ACC112 (cell line): ENCODE measurements around the gene NUB1.
A peak's percentile ranks its signal among the peaks of the same experiment; 100 is the strongest.

Experiments
- H2AFZ ChIP-seq: fragments of 200-600 bp; sonication (generic); one replicate; pipeline ENCODE4 v1.6.0; 2017; ENCODE audit warnings: antibody characterized with exemption, low read length; ENCODE audit not compliant: unreplicated experiment
- H3K27ac ChIP-seq: fragments of 200-600 bp; sonication (generic); 2 replicates; pipeline ENCODE4 v1.5.1; 2014; ENCODE audit warnings: low read depth, mild to moderate bottlenecking, antibody characterized with exemption, low read length, moderate library complexity
- H3K27me3 ChIP-seq: fragments of 200-600 bp; sonication (generic); 2 replicates; pipeline ENCODE4 v1.6.1; 2014; ENCODE audit warnings: mild to moderate bottlenecking, antibody characterized with exemption, low read length, moderate library complexity, mixed read lengths; ENCODE audit not compliant: insufficient read depth
- H3K36me3 ChIP-seq: fragments of 200-600 bp; sonication (generic); 2 replicates; pipeline ENCODE4 v1.6.1; 2016; ENCODE audit warnings: mild to moderate bottlenecking, antibody characterized with exemption, low read length, moderate library complexity, mixed read lengths; ENCODE audit not compliant: insufficient read depth
- H3K4me1 ChIP-seq: fragments of 200-600 bp; sonication (generic); one replicate; pipeline ENCODE4 v1.6.1; 2016; ENCODE audit warnings: low read length, mixed read lengths; ENCODE audit not compliant: insufficient read depth, unreplicated experiment, control insufficient read depth
- H3K4me3 ChIP-seq: fragments of 200-600 bp; sonication (generic); 2 replicates; pipeline ENCODE4 v1.5.1; 2014; ENCODE audit warnings: mild to moderate bottlenecking, low read depth, low read length
- H3K79me2 ChIP-seq: fragments of 200-600 bp; sonication (generic); one replicate; pipeline ENCODE4 v1.6.0; 2016; ENCODE audit warnings: low read length; ENCODE audit not compliant: control insufficient read depth, unreplicated experiment, insufficient read depth

Gene NUB1

DNA sequence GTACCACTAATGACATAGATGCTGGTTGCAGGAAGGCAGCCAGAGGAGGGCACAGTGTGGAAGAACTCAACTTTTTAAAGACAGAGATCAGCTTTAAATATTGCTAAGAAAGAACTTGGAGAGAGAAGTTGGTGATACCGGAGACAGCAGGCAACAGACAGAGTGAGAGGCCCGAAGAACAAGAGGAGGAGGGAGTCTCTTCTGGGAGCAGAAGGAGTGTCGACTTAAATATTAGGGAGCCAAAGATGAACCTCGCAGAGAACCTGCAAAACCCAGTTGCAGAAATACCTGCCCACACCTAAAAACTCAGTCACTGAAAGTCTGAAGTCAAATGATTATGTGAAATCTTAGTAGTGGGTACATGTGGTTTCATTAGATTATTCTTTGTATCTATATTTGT, 71.6 kb downstream of the NUB1 start:
- Histone ChIP-seq H3K79me2 (no peaks in the 10 kb centered on the region), H3K4me3 (no peak overlapping the region), H3K27ac (no peak overlapping the region), H3K4me1 (no peaks in the 10 kb centered on the region), H3K27me3 (peaks cover 58% of the 10 kb centered on the region), H3K36me3 (no peaks in the 10 kb centered on the region), H2AFZ (no peak overlapping the region)

DNA sequence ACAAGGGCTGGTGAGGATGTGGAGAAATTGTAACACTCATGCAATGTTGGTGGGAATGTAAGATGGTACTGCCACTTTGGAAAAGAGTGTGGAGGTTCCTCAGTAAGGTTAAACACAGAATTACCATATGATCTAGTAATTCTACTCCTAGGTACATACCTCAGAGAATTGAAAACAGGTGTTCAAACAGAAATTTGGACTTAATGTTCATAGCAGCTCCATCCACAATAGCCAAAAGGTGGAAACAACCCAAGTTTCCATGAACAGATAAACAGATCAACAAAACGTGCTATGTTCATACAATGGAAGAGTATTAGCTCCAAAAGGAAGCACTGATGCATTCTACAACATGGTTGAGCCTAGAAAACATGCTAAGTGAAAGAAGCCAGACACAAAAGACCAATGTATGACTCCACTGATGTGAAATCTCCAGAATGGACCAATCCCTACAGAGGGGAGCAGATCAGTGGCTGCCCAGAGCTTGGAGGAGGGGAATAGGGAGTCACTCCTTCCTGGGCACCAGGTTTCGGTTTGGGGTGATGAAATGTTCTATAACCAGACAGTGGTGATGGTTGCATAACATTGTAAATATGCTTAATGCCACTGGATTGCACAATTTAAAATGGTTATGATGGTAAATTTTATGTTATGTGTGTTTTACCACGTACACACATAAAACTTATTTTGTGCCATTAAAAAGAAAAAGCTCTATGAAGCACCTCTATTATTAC, 73.9 kb downstream of the NUB1 start:
- Histone ChIP-seq H3K27ac (no peak overlapping the region), H2AFZ (no peak overlapping the region), H3K79me2 (no peaks in the 10 kb centered on the region), H3K36me3 (no peaks in the 10 kb centered on the region), H3K4me1 (no peaks in the 10 kb centered on the region), H3K4me3 (no peak overlapping the region), H3K27me3 (peaks cover 36% of the 10 kb centered on the region)

DNA sequence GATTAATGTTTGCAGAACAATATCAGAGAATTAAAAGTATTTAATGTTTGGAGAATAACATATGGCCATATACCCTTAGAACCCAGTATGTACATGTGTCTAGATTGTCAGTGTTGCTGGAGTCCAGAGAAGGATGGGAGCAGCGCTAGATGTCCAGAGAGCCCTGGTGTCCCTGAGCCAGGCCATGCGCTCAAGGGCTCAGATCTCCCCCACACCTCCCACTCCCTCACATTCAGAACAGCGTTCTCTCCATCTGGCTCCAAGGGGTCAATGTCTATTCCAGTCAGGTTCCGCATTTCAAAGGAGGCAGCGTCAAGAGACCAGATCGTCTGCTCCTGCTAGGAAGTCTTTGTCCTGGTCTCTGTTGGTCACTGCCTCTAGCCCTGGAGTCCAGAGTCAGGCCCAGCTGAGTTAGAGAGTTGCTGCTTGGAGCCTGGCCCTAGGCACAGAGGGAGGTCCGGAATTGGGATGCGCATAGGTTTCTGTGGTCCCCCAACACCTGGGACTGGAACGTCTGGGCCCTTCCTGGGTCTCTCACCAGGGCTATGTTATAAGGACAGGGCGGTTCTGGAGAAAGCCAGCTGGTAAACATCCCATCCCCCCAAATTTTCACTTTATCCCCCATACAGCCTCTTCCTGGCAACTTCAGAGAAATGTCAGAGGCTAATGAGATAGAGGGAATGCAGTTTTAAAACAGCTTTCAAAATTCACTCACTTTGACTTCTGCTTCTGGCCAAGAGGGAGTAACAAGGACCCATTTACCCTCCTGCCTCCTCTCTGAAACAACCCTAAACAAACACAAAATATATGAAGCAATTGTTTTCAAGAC, 74.7 kb downstream of the NUB1 start:
- H2AFZ ChIP-seq, result no peak overlapping the region
- H3K27me3 ChIP-seq, result peaks cover 28% of the 10 kb centered on the region
- no peaks in the 10 kb centered on the region for H3K36me3 ChIP-seq
- no peak overlapping the region for H3K4me3 ChIP-seq
- no peaks in the 10 kb centered on the region for H3K4me1 ChIP-seq
- H3K27ac ChIP-seq, result no peak overlapping the region
- H3K79me2 ChIP-seq, result no peaks in the 10 kb centered on the region

- no peak overlapping the region for H3K27ac ChIP-seq
- no peak overlapping the region for H2AFZ ChIP-seq
- H3K4me3 ChIP-seq, result no peak overlapping the region
- H3K79me2 ChIP-seq, result no peaks in the 10 kb centered on the region
- peaks cover 22% of the 10 kb centered on the region for H3K27me3 ChIP-seq
- no peaks in the 10 kb centered on the region for H3K36me3 ChIP-seq
- H3K4me1 ChIP-seq, result no peaks in the 10 kb centered on the region
Measured at GRCh38 chr7:151416941-151417315, 75.3 kb downstream of the NUB1 start.

GRCh38 chr7:151420144-151420543, 78.5 kb downstream of the NUB1 start:
- no peaks in the 10 kb centered on the region for H3K4me1 ChIP-seq
- no peak overlapping the region for H3K27ac ChIP-seq
- no peak overlapping the region for H3K4me3 ChIP-seq
- H3K79me2 ChIP-seq, result no peaks in the 10 kb centered on the region
- H3K36me3 ChIP-seq, result no peaks in the 10 kb centered on the region
- no peak overlapping the region for H2AFZ ChIP-seq
- H3K27me3 ChIP-seq, result peaks cover 9% of the 10 kb centered on the region; the same call in 1 of the 2 replicates

DNA sequence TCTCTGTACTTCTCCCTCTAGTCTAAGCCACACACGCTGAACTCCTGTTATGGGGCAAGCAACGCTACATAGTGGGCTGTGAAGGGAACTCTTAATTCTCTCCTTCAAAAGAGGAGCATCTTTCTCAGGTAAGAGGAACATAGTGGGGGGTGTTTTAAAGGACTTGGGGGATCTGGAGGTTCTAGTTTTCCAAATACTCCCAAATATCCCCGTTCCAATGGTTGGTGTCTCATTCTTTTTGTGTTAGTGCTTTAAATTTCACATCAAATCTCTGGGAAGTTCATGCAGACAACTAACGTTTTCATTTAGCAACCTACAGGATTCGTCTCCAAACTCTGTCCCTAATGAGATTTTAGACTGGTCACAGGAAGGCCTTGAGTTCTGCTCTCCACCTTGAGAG, 80.6 kb downstream of the NUB1 start:
- no peaks in the 10 kb centered on the region for H3K79me2 ChIP-seq
- no peaks in the 10 kb centered on the region for H3K36me3 ChIP-seq

DNA sequence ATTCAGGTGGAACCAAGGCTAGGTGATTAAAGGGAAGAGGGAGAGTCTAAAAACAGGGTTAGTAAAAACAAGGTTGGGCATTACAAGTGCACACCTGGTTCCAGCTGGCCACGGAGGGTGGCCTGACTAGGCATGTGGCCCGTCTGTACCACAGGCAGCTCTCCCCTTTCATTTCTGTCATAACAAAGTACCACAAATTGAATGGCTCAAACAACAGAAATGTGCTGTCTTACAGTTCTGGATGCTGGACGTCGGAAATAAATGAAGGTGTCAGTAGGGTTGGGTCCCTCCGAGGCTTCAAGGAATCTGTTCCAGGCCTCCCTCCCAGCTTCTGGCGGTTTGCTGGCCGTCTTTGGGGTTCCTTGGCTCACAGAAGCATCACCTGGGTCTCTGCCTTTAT, 81.6 kb downstream of the NUB1 start:
- Histone ChIP-seq H3K4me3 (no peak overlapping the region), H3K27me3 (peaks cover 9% of the 10 kb centered on the region; the same call in 1 of the 2 replicates), H3K79me2 (no peaks in the 10 kb centered on the region), H3K27ac (no peak overlapping the region), H3K36me3 (no peaks in the 10 kb centered on the region), H2AFZ (no peak overlapping the region), H3K4me1 (peaks cover 24% of the 10 kb centered on the region)

More for the DNA sequence above, 80.6 kb downstream of the NUB1 start:
- Histone ChIP-seq H3K27me3 (peaks cover 9% of the 10 kb centered on the region; the same call in 1 of the 2 replicates), H3K4me3 (no peak overlapping the region), H3K4me1 (peaks cover 18% of the 10 kb centered on the region), H2AFZ (no peak overlapping the region), H3K27ac (no peak overlapping the region)

DNA sequence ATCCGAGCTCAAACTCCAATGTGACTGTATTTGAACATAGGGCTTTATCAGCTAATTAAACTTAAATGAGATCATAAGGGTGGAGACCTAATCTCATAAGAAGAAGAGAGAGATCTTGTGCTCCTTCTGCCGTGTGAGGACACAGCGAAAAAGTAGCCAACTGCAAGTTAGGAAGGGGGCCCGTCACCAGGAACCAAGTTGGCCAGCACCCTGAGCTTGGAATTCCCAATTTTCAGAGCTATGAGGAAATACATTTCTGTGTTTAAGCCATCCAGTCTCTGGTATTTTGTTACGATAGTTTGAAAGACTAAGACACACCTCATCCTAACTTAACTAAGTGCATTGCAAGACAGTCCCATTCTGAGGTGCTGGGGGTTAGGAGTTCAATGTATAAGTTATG, 82.3 kb downstream of the NUB1 start:
- Histone ChIP-seq H3K27me3 (peaks cover 9% of the 10 kb centered on the region; the same call in 1 of the 2 replicates), H3K4me3 (no peak overlapping the region), H3K27ac (no peak overlapping the region), H3K79me2 (no peaks in the 10 kb centered on the region), H3K36me3 (no peaks in the 10 kb centered on the region), H2AFZ (no peak overlapping the region), H3K4me1 (peaks cover 27% of the 10 kb centered on the region)

- H3K4me1 ChIP-seq, result peaks cover 27% of the 10 kb centered on the region
- H3K4me3 ChIP-seq, result no peak overlapping the region
- H3K36me3 ChIP-seq, result no peaks in the 10 kb centered on the region
- peaks cover 9% of the 10 kb centered on the region; the same call in 1 of the 2 replicates for H3K27me3 ChIP-seq
- no peak overlapping the region for H2AFZ ChIP-seq
- H3K79me2 ChIP-seq, result no peaks in the 10 kb centered on the region
- H3K27ac ChIP-seq, result no peak overlapping the region
Measured at GRCh38 chr7:151424799-151425198, 83.2 kb downstream of the NUB1 start.

- Histone ChIP-seq H3K27me3 (peaks cover 9% of the 10 kb centered on the region; the same call in 1 of the 2 replicates), H3K36me3 (no peaks in the 10 kb centered on the region), H3K79me2 (no peaks in the 10 kb centered on the region), H3K4me3 (peak overlapping the region; percentile 45), H3K27ac (peak overlapping the region; percentile 85), H3K4me1 (peaks cover 27% of the 10 kb centered on the region), H2AFZ (no peak overlapping the region)
Measured at GRCh38 chr7:151425670-151426440, 84.2 kb downstream of the NUB1 start.
